Endodermal cell (in vitro differentiated cells): ENCODE measurements around the gene PRPF18. TPM values are rescaled to one million over a fixed set of nuclear protein-coding genes. Genes with fewer than 3 reads are reported as not detected.

Experiments
- DNase-seq: peaks from one replicate; pipeline ENCODE4 v3.0.0-alpha.2; 2017
- H3K27ac ChIP-seq: 2 replicates; pipeline ENCODE4 v1.5.1; 2013; ENCODE audit warnings: mild to moderate bottlenecking, low read depth, low read length, moderate library complexity
- H3K27me3 ChIP-seq: 2 replicates; pipeline ENCODE4 v1.6.1; 2013; ENCODE audit warnings: mild to moderate bottlenecking, low read length, moderate library complexity; ENCODE audit not compliant: insufficient read depth, control insufficient read depth, poor library complexity, severe bottlenecking
- H3K36me3 ChIP-seq: 2 replicates; pipeline ENCODE4 v1.7.0; 2013; ENCODE audit warnings: mild to moderate bottlenecking, low read length, moderate library complexity; ENCODE audit not compliant: control insufficient read depth, insufficient read depth
- H3K4me1 ChIP-seq: one replicate; pipeline ENCODE4 v1.7.0; 2013; ENCODE audit warnings: low read length; ENCODE audit not compliant: control insufficient read depth, insufficient read depth
- H3K4me3 ChIP-seq: 2 replicates; pipeline ENCODE4 v1.5.1; 2013; ENCODE audit warnings: mild to moderate bottlenecking, low read length, moderate library complexity
- H3K9ac ChIP-seq: 2 replicates; pipeline ENCODE4 v1.6.1; 2013; ENCODE audit warnings: mild to moderate bottlenecking, low read length, moderate library complexity; ENCODE audit not compliant: poor library complexity, severe bottlenecking; ENCODE audit errors: extremely low read depth
- H3K9me3 ChIP-seq: 2 replicates; pipeline ENCODE4 v1.6.1; 2013; ENCODE audit warnings: mild to moderate bottlenecking, low read length, moderate library complexity; ENCODE audit not compliant: control insufficient read depth
- H3K27ac Mint-ChIP-seq: 2 replicates; pipeline ENCODE4 v1.8.0; 2020; ENCODE audit warnings: mixed read lengths
- H3K27me3 Mint-ChIP-seq: 2 replicates; pipeline ENCODE4 v1.8.0; 2021; ENCODE audit warnings: mild to moderate bottlenecking, mixed read lengths; ENCODE audit not compliant: insufficient read depth
- H3K36me3 Mint-ChIP-seq: 2 replicates; pipeline ENCODE4 v1.8.0; 2020; ENCODE audit warnings: low read depth, mixed read lengths
- H3K4me1 Mint-ChIP-seq: 2 replicates; pipeline ENCODE4 v1.8.0; 2020; ENCODE audit warnings: mixed read lengths
- H3K4me3 Mint-ChIP-seq: 2 replicates; pipeline ENCODE4 v1.8.0; 2020; ENCODE audit warnings: mild to moderate bottlenecking, moderate library complexity, mixed read lengths
- H3K9me3 Mint-ChIP-seq: 2 replicates; pipeline ENCODE4 v1.8.0; 2020; ENCODE audit warnings: mild to moderate bottlenecking, mixed read lengths
- WGBS, 2 experiments: methylation state at CpG; one replicate each; pipeline versions ENCODE4 v1.1.5 to v1.1.7; 2013; ENCODE audit warnings: missing lambda C conversion rate in 2 of 2, mixed read lengths in 1 of 2; ENCODE audit not compliant: insufficient coverage in 1 of 2, insufficient read length in 1 of 2; 5-methylcytosine and 5-hydroxymethylcytosine counted together
- total RNA-seq, 2 donors: library from RNA; stranded (reverse); fragmentation: NEBNext Ultra II Directional in 1 of 2; extraction: Animal tissue kit (Norgen Biotek cat#: 25700) in 1 of 2; gene quantifications; 2 replicates in 1 of 2; 3 replicates in 1 of 2; pipeline ENCODE4 v1.2.1, GENCODE V29; 2021
- TF ChIP-seq, protein P1 (sequence below): fragments of 200-600 bp; sonication (generic); conservative IDR thresholded peaks from 2 replicates; pipeline ENCODE4 v1.5.0; 2021; ENCODE audit warnings: antibody characterized with exemption, mild to moderate bottlenecking

Gene PRPF18
- total RNA-seq, 2 donors from 2014 or later: 19.1 to 20.4 TPM

DNA sequence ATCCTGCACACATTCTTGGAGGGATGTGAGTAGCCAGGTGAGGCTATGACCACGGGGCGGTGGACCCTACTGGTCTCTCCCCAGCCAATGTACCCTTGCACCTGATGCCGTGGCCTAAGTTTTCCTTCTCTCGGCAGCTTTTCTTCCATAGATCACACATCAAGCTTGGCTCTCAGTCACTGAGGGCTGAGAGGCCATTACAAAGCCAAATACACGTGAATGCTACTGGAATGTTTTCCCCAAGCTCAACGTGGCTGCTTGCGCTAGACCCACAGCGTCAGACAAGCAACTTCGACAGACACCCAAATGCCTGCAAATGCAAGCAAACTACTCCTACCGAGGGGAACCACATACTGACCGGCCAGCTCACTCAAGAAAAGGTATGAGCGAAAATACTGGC, 83.1 kb downstream of the PRPF18 start:
- Mint-ChIP-seq H3K27me3 (no peaks in the 10 kb centered on the region), H3K27ac (peak overlapping the region; percentile 26), H3K36me3 (peaks cover 47% of the 10 kb centered on the region), H3K4me3 (no peak overlapping the region), H3K4me1 (peaks cover 35% of the 10 kb centered on the region), H3K9me3 (no peaks in the 10 kb centered on the region)
- Histone ChIP-seq H3K9ac (no peak overlapping the region), H3K9me3 (no peaks in the 10 kb centered on the region), H3K4me3 (no peak overlapping the region), H3K27ac (no peak overlapping the region), H3K4me1 (peaks cover 14% of the 10 kb centered on the region), H3K36me3 (peaks cover 29% of the 10 kb centered on the region), H3K27me3 (no peaks in the 10 kb centered on the region)
- 95 to 96% methylated on average over 12 of the region's 12 CpGs for WGBS, 2 experiments
- TF ChIP-seq, protein P1, sequence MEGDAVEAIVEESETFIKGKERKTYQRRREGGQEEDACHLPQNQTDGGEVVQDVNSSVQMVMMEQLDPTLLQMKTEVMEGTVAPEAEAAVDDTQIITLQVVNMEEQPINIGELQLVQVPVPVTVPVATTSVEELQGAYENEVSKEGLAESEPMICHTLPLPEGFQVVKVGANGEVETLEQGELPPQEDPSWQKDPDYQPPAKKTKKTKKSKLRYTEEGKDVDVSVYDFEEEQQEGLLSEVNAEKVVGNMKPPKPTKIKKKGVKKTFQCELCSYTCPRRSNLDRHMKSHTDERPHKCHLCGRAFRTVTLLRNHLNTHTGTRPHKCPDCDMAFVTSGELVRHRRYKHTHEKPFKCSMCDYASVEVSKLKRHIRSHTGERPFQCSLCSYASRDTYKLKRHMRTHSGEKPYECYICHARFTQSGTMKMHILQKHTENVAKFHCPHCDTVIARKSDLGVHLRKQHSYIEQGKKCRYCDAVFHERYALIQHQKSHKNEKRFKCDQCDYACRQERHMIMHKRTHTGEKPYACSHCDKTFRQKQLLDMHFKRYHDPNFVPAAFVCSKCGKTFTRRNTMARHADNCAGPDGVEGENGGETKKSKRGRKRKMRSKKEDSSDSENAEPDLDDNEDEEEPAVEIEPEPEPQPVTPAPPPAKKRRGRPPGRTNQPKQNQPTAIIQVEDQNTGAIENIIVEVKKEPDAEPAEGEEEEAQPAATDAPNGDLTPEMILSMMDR: no peak
- DNase-seq: no peak

DNA sequence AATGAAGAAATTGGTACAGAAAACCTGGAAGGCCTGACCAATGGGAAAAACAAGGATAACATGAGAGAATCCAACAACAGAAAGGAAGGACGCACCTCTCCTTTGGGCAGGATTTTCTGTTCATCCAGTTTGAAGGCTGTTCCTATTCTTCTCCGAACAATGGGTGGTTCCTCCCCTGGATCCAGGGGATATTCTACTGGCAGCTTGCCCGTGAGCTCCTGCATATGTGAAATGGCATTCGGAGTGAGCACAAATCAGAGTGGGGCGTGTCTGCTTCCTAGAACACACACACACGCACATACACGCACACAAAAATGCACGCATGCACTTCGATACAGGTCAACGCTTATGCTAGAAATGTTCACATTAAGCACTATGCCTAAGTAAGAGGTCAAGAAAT, 83.5 kb downstream of the PRPF18 start:
- Mint-ChIP-seq H3K27ac (peak overlapping the region; percentile 26), H3K27me3 (no peaks in the 10 kb centered on the region)
- 93% methylated on average over 9 to 10 of the region's 10 CpGs for WGBS, 2 experiments

GRCh38 chr10:13671904-13672303, 85.1 kb downstream of the PRPF18 start:
- no peak for DNase-seq
- Mint-ChIP-seq H3K9me3 (no peaks in the 10 kb centered on the region), H3K4me3 (no peak overlapping the region), H3K4me1 (peaks cover 37% of the 10 kb centered on the region), H3K36me3 (peaks cover 33% of the 10 kb centered on the region), H3K27ac (no peak overlapping the region), H3K27me3 (no peaks in the 10 kb centered on the region)
- Histone ChIP-seq H3K4me3 (no peak overlapping the region), H3K27ac (peak overlapping the region; percentile 71), H3K27me3 (no peaks in the 10 kb centered on the region), H3K4me1 (peaks cover 14% of the 10 kb centered on the region), H3K9me3 (no peaks in the 10 kb centered on the region), H3K9ac (no peak overlapping the region), H3K36me3 (peaks cover 17% of the 10 kb centered on the region)
- 93 to 96% methylated on average over 6 to 10 of the region's 10 CpGs for WGBS, 2 experiments
- TF ChIP-seq, protein P1: no peak

More for the DNA sequence above, 83.5 kb downstream of the PRPF18 start:
- Histone ChIP-seq H3K27me3 (no peaks in the 10 kb centered on the region), H3K4me3 (no peak overlapping the region), H3K9ac (no peak overlapping the region), H3K4me1 (peaks cover 14% of the 10 kb centered on the region), H3K27ac (no peak overlapping the region), H3K9me3 (no peaks in the 10 kb centered on the region), H3K36me3 (peaks cover 26% of the 10 kb centered on the region)
- H3K4me3 Mint-ChIP-seq: no peak overlapping the region
- no peaks in the 10 kb centered on the region for H3K9me3 Mint-ChIP-seq
- DNase-seq: no peak
- peaks cover 37% of the 10 kb centered on the region for H3K4me1 Mint-ChIP-seq
- TF ChIP-seq, protein P1: no peak
- peaks cover 43% of the 10 kb centered on the region for H3K36me3 Mint-ChIP-seq
